ENCODE data around the gene SIAH2. TPM values are rescaled to one million over a fixed set of nuclear protein-coding genes. Genes with fewer than 3 reads are reported as not detected.

The SIAH2 gene
- total RNA-seq, 1 donor from 2014 or later = 27.6 TPM

DNA sequence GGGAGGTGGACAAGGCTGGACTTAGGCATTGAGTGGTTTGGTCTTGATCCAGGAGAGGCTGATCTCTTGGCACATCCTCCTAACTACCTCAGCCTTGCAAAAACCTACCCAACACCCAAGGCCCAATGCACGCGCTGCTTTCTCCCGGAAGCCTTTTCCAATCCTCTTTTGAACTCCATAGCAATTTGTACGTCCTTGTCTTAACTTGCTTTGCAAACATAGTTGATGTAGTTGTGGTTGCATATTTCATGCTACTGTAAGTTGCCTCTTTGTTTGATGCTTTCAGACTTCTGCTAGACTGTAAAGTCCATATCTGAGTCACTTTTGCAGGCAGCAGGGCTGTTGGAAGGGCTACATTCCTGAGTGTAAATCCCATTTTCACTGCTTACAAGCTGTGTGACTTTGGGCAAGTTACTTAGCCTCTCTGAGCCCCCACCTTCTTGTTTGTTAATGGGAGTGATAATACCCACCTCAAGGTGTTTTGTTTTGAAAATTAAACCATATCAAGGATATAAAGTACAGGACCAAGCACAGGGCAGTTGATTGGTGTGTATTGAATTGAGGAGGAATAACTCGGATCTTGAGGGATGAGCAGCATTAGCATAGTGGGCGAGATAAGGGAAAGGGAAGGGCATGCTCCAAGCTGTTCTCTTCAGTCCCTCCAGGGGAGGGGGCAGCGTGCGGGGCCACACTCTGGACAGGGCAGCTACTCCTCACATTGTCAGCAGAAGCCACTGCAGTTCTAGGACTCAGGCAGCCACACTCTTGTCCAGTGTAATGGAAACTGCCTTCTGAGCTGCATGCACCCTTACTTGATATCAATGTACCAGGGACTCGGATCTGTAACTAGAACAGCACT is 28.8 kb downstream of the SIAH2 start:
- Mint-ChIP-seq H3K27ac (ENCODE audit: unreplicated experiment) (no peak overlapping the region), H3K4me1 (ENCODE audit: unreplicated experiment) (peaks cover 5% of the 10 kb centered on the region), H3K27me3 (ENCODE audit: unreplicated experiment) (no peaks in the 10 kb centered on the region), H3K9me3 (ENCODE audit: unreplicated experiment) (no peaks in the 10 kb centered on the region), H3K4me3 (ENCODE audit: unreplicated experiment) (no peak overlapping the region), H3K36me3 (ENCODE audit: unreplicated experiment) (no peaks in the 10 kb centered on the region)
- no peak for DNase-seq (ENCODE audit: extremely low spot score, unreplicated experiment)
- TF ChIP-seq, protein P1, sequence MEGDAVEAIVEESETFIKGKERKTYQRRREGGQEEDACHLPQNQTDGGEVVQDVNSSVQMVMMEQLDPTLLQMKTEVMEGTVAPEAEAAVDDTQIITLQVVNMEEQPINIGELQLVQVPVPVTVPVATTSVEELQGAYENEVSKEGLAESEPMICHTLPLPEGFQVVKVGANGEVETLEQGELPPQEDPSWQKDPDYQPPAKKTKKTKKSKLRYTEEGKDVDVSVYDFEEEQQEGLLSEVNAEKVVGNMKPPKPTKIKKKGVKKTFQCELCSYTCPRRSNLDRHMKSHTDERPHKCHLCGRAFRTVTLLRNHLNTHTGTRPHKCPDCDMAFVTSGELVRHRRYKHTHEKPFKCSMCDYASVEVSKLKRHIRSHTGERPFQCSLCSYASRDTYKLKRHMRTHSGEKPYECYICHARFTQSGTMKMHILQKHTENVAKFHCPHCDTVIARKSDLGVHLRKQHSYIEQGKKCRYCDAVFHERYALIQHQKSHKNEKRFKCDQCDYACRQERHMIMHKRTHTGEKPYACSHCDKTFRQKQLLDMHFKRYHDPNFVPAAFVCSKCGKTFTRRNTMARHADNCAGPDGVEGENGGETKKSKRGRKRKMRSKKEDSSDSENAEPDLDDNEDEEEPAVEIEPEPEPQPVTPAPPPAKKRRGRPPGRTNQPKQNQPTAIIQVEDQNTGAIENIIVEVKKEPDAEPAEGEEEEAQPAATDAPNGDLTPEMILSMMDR (IDR thresholded peaks at IDR 0.05) = no peak

DNA sequence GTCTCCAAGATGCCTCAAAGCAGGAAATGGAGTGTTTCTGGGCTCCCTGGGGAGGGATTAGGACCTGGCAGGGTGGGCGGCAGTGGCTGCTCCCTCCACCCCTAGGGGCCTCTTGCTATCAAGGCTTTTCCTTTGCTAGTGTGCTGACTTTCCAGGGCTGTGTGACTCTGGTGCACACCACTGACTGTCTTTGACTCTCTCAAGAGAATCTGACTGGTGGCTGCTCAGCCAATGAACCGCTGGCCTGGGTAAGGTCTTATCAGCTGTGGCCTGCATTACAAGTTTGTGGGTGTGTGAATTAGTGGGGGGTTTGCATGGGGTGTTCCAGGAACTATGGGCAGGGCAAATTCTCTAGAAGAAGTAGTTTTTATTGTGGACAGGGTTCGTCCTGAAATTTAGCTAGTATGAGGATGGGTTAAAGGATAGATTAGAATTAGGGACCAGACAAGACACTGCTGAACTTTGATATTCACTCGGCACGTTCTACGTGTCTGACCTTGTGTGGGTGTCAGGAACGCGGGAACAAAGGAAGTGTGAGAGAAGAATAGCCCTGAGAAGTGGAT is 29.5 kb downstream of the SIAH2 start:
- H3K4me1 Mint-ChIP-seq (ENCODE audit: unreplicated experiment) = peaks cover 5% of the 10 kb centered on the region
- DNase-seq (ENCODE audit: extremely low spot score, unreplicated experiment) = no peak
- no peak overlapping the region for H3K4me3 Mint-ChIP-seq (ENCODE audit: unreplicated experiment)
- H3K27me3 Mint-ChIP-seq (ENCODE audit: unreplicated experiment) = no peaks in the 10 kb centered on the region
- H3K27ac Mint-ChIP-seq (ENCODE audit: unreplicated experiment) = peak overlapping the region; percentile 6
- no peaks in the 10 kb centered on the region for H3K9me3 Mint-ChIP-seq (ENCODE audit: unreplicated experiment)
- TF ChIP-seq, protein P1 (IDR thresholded peaks at IDR 0.05) = no peak
- no peaks in the 10 kb centered on the region for H3K36me3 Mint-ChIP-seq (ENCODE audit: unreplicated experiment)

DNA sequence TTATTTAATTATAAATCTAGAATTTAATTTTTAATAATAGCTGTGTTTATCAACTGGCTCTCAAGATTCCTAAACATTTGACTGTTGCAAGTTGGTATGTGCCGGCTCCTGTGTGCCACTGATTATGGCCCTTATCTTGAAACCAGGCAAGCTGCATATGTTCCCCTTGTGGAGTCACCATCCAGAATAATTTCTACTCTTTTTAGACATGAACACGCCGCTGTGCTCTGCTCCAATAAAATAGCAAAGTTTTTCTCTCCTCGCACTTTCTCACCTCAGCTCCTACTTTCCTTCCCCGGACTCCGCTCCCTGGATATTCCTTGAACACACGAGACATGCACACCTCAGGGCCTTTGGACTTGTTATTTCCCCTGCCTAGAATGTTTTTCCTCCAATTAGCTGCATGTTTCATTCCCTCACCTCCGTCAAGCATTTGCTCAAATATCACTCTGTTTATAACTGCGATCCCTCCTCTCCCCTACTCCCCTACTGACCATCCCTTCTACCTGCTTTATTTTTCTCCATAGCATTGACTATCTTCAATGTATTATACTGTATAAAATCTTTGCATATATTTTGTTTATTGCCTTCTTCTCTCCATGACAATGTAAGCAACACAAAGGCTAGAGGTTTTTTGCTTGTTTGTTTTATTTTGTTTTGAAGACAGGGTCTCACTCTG is 33.1 kb downstream of the SIAH2 start:
- TF ChIP-seq, protein P1 (IDR thresholded peaks at IDR 0.05) = no peak
- Mint-ChIP-seq H3K4me1 (ENCODE audit: unreplicated experiment) (peaks cover 2% of the 10 kb centered on the region), H3K27ac (ENCODE audit: unreplicated experiment) (no peak overlapping the region), H3K36me3 (ENCODE audit: unreplicated experiment) (no peaks in the 10 kb centered on the region), H3K27me3 (ENCODE audit: unreplicated experiment) (no peaks in the 10 kb centered on the region), H3K4me3 (ENCODE audit: unreplicated experiment) (no peak overlapping the region), H3K9me3 (ENCODE audit: unreplicated experiment) (no peaks in the 10 kb centered on the region)
- DNase-seq (ENCODE audit: extremely low spot score, unreplicated experiment) = no peak

DNA sequence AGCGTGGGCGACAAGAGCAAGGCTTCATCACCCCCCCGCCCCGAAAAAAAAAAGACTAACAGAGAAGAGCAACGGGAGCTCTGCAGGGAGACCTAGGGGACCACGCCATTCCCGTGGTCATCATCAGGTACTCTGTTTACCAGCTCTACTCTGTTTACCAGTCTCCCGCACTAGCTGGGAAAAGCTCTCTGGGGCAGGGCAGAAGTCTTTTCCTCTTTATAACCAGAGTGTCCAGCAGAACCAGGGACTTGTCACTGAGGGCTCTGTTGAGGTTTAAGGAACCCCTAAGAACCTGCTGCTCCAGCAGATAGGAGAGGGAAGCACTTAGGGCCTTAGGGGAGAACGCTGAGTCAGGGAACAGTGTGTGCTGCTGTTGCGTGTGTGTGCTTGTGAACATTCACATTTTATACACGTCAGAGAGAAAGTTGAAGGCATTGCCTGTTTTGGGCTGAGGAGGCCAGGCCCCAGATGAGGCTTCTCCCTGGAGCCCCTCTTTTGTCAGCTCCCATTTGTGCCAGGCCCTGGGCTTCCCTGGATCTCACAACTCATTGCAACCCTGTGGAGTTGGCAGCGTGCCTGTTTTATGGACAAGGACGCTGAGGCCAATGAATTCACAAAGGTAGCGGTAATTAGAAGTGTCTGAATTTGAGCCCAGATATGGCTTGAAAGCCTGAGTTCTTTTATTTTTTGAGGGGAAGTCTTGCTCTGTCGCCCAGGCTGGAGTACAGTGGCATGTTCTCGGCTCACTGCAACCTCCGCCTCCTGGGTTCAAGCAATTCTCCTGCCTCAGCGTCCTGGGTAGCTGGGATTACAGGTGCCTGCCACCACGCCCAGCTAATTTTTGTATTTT is 35.1 kb downstream of the SIAH2 start:
- Mint-ChIP-seq H3K9me3 (ENCODE audit: unreplicated experiment) (no peaks in the 10 kb centered on the region), H3K27me3 (ENCODE audit: unreplicated experiment) (no peaks in the 10 kb centered on the region), H3K4me1 (ENCODE audit: unreplicated experiment) (no peaks in the 10 kb centered on the region), H3K4me3 (ENCODE audit: unreplicated experiment) (no peak overlapping the region), H3K27ac (ENCODE audit: unreplicated experiment) (no peak overlapping the region), H3K36me3 (ENCODE audit: unreplicated experiment) (no peaks in the 10 kb centered on the region)
- TF ChIP-seq, protein P1 (IDR thresholded peaks at IDR 0.05) = no peak
- no peak for DNase-seq (ENCODE audit: extremely low spot score, unreplicated experiment)

All from osteocyte (in vitro differentiated cells).